ENCODE results near the gene CTU2.
"Not testable (repeated sequence)": the region's sequence is repeated elsewhere in the genome, so short reads cannot be mapped to it uniquely, and the experiment has no call there.

CTU2 gene

DNA sequence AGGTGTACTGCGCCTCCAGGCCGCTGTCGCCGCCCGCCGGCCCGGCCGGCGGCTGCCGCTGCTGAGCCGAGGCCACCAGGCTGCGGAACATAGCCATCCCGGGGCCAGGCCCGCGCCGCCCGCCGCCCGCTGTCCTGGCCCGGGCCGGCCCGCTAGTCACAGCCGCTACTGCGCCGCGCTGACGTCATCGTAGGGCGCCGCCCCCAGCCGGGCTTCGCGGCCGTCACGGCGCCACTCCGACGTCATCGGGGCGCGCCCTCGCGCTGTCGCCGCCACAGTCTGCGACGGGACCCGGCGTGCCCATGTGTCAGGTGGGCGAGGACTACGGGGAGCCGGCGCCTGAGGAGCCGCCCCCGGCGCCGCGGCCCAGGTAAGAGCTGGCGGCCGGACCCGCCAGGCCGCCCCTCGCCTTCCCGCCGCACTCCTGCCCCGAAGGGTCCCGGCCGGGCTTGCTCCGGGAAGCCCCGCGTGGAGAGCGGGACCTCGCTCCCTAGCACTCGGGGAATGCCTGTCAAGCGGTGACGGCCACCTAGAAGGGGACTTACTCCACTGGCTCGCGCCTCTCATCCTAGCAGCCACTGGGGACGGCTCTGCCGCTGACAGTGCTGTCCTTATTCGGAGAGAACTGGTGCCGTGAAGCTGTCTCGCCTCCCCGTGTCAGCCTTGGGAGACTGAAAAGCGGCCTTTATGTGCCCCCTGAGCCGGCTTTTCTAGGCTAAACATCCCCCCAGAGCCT is at the start of gene CTU2, which contains the start of gene RNF166:
Gene CTU2, plus strand, starts transcription at position 275 of the 736 bp plus-strand sequence. Its CDS starts 28 bp downstream, at position 303.
Gene RNF166, minus strand, starts transcription at position 180 of the 736 bp plus-strand sequence. Its CDS starts 83 bp downstream, at position 97.
- DNase-seq = peak; percentile 38 to 76

DNA sequence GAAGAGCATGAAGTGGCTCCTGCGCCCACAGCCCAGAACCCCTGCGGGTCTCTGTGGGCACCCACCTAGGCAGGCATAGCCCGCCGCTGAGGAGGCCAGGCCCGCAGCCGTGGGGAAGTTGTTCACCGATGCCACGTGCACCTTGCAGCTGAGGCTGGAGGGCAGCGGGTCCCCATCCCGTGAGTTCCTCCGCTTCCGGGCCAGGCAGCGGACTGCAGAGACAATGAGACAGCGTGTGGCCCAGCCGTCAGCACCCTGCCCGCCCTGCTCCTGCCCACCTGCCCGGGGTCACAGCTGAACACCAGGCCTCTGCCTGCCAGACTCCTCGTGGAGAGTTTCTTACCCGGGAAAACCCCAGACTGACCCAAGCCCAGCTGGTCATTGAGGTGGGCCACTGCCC is 48.9 kb upstream of the CTU2 start:
- no peak for DNase-seq

DNA sequence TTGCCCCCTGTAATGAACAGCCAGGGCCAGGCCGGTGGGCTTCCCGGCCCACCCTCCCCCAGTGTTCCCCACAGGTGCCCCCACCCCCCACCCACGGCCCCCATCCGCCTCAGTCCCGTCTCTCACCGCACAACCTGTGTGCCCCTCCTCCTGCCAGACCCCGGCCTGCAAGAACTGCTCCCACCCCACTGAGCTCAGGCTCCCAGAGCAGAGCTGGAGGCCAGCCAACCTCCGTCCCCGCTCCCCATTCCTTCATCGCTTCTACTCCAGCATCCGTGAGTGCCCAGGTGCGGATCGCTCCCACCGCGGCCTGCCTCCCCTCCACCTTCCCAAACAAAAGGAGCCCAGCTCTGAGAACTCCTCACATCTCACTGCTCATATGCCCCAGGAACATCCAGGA is 47.6 kb upstream of the CTU2 start:
- DNase-seq = no peak

DNA sequence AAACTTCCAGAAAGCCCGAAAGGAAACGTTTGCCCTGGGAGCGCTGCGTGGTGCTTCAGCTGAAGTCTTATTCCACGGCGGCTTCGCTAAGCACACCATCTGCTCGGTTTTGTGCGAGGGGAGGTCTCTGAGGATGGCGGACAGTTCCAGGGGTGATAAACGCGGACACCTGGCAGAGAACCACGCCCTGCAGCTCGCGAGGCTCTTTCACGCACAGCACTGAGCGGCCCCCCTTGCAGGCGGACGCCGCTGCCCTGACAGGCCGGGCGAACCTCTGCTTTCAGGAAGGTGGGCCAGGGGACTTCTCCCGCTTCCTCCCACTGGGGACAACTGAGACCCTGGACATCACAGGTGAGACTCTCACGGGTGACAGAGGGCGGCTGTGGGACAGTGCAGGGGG is 47.1 kb upstream of the CTU2 start:
- no peak for DNase-seq

DNA sequence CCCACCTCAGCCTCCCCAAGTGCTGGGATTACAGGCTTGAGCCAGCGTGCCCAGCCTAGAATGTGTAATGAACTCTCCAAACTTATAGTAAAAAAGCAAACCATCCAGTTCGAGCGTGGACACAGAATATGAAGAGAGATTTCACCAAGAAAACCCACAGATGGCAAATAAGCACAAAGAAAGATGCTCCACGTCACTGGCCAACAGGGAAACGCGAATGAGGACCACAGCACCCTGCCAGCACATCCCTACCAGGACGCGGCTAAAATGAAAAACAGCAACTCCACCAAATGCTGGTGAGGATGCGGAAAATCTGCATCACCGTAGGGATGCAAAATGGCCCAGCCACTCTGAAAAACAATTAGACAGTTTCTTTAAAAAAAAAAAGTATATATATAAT is 44.8 kb upstream of the CTU2 start:
- no peak for DNase-seq

DNA sequence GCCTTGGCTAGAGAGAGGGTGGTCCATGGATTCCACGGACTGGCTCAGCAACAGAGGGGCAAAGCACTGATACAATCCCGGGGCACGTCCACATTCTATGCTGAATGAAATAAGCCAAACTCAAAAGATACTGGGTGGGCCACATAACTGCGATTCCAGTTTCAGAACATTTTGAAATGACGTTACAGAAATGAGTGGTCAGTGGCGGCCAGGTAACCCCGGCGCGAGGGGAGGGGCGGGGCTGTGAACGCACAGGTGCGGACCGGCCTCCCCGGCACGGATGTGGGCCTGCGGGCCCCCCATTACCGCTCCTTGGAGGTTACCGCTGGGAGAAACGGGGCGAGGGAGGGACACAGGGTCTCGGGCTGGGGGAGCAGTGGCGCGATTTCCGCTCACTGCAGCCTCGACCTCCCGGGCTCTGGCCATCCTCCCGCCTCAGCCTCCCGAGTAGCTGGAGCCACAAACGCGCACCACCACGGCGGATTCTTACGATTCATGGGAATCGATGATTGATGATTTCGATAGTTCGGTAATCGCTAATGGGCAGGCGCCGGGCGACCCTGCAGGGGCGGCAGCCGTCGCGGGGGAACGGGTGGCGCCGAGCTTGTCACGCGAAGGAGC is 44.0 kb upstream of the CTU2 start:
- no peak for DNase-seq

DNA sequence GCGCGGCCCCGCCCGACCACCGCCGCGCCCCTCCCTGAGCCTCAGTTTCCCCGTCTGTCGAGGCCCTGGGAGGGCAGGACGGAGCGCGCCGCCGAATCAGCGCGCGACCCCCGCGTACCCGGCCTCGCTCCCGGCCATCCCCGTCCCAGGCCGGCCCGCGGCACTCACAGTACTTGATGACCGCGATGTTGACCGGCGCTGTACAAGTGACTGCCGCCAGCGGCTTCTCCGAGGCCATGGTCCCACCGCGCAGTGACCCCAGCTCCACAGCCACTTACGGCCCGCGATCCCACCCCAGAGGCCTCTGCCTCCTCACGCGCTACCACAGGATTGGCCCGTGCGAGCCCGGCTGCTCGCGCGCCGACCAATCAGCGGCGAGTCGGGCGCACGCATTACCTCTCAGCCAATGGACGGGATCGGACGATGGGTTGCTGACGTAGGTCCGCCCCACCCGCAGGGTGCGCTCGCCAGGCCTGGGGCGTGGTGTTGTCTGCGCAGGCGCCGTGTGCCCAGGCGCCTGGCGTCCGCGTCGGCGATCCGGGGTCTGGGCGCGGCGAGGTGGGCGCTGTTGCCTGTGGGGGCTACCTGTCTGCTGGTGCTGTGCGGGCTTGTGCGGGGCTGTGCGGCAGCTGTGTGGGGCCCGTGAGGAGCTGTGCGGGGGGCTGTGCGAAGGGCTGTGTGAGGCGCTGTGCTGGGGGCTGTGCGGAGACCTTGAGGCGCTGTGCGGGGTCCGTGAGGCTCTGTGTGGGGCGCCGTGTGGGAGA is 43.3 kb upstream of the CTU2 start, which contains the start of gene MVD:
Gene MVD, minus strand, starts transcription at position 249 of the 764 bp plus-strand sequence. Its CDS starts 11 bp downstream, at position 238.
- DNase-seq = peak; percentile 76 to 90

DNA sequence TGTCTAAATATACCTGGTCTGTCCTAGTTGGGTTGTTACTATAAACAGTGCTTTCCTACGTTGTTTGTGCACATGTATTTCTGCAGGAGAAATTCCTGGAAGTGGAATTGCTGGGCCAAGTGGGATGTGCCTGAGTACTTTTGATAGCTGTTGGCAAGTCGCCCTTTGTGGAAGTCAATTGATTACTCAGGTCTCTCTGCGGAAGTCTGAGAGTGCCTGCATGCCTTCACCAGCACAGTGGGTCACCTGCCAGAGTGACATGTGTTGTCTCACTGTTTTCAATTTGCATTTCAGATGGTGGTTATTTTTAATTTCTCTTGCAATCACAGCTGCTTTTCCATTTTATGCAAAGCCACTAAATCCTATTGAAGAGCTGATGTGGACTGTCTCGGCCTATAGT is 41.2 kb upstream of the CTU2 start:
- no peak for DNase-seq

DNA sequence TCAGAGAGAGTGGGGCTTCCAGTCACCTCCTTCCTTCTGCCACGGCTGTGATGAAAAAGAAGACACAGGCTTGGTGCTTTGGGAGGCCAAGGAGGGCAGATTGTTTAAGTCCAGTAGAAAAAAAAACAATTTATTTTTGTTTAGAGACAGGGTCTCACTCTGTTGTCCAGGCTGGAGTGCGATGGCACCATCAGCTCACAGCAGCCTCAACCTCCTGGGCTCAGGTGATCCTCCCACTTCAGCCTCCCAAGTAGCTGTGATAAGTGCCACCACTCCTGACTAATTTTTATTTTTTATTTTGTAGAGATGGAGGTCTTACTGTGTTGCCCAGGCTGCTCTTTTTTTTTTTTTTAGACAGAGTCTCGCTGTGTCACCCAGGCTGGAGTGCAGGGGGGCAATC is 40.7 kb upstream of the CTU2 start:
- DNase-seq = no peak

DNA sequence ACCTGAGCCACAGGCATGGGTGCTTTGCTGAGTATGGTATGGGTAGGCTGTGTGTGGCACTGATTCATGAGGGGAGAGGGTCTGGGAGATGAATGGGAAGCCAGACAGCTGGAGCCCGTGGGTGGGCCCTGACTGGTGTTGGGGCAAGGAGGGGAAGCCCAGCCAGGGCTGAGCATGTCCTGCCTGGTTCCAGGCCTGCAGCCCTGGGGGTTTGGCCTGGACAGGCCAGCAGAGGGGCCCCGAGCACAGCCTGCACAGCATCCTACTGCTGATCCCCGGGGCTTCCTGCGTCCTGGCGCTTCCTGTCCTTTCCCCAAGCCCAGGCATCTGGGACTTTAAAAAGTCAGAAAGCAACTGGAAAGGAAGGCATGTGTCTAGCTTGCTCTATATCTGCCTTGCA is 38.8 kb upstream of the CTU2 start:
- no peak for DNase-seq

DNA sequence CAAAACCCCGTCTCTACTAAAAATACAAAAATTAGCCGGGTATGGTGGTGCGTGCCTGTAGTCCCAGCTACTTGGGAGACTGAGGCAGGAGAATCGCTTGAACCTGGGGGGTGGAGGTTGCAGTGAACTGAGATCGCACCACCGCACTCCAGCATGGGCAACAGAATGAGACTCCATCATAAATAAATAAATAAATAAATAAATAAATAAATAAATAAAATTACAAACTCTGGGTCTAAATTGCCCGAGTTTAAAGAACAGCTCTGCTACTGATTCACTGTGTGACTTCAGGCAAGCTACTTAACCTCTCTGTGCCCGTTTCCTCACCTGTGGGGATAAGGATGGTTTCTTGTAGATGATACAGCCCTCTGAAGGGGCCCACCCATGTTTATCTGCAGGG is 36.8 kb upstream of the CTU2 start:
- not testable (repeated sequence) for DNase-seq

DNA sequence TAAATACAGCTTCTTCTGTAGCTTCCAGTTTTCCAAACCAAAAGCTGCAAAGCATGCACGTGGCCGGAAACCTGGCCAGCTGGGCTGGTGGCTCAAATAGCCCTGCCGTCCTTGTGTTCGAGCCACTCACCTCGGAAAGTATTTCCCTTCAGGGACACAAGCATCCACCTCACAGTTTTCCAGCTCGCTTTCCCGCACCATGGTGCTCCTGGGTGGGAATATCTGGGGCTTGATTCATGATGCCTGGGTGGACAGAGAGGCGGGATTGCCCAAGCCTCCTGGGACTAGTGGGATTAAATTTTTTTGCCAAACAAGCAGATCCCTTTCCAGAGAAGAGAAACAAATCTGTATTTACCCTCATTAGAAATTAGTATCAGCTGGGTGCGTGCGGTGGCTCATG is 36.3 kb upstream of the CTU2 start:
- DNase-seq = no peak

DNA sequence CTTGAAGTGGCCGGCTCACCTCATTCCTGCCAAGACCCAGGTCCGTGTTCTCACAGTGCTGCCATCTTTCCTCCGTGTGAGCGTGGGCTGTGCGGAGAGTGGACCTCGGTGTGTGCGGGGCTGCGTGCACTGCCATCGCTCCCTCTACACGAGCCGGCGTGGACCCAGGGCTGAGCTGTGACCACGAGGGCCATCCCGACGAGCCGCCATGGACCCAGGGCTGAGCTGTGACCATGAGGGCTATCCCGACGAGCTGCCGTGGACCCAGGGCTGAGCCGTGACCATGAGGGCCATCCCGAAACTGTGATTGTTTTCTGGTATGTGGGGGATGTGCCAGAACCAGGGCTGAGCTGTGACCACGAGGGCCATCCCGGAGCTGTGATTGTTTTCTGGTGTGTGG is 34.5 kb upstream of the CTU2 start:
- DNase-seq = no peak

DNA sequence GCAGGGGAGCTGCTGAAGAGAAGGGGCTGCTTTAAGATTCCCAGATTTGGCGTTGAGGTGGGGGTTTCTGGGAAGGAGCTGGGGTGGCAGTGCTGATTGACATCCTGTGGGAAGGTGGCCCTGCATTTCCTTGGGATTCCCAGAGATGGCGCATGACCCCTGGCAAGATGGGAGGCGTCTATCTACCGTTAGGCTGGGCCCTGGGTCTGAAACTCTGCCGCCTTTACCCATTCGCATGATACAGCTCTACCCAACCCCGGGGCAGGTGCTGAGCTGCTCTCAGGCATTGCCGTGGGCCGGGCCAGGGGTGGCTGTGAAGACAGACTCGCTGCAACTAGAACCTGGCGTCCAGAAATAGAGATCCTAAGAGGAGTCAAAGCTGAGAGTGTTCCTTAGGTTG is 33.5 kb upstream of the CTU2 start:
- no peak for DNase-seq

DNA sequence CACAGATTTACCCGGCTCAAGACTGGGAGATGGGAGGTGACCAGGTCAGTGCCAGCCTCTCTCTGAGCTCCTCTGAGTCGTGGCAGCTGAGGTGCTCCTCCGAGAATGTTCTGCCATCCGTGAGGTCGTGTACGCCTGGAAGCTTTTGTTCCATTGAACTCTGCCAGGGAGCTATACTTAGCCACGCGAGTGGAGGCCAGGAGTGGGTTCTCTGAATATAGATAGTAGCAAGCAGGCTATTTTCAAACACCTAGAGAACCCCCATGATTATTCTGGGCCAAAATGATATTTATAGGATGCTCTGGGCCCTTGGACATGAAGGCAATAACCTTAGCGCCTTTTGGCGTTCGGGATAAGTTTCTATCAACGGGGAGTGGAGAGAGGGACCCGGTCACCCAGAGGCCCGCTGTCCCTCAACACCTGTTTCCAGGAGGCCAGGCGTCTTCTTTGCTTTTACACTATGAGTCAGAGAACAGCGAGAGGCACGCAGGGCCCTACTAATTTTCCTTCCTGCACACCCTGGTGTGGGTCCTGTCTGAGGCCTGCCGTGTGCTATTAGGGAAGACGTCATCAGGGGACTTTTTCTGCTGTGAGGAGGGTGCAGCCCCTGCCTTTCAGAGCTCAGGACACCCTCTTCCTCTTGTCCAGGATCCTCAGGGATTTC is 32.5 kb upstream of the CTU2 start:
- no peak for DNase-seq

DNA sequence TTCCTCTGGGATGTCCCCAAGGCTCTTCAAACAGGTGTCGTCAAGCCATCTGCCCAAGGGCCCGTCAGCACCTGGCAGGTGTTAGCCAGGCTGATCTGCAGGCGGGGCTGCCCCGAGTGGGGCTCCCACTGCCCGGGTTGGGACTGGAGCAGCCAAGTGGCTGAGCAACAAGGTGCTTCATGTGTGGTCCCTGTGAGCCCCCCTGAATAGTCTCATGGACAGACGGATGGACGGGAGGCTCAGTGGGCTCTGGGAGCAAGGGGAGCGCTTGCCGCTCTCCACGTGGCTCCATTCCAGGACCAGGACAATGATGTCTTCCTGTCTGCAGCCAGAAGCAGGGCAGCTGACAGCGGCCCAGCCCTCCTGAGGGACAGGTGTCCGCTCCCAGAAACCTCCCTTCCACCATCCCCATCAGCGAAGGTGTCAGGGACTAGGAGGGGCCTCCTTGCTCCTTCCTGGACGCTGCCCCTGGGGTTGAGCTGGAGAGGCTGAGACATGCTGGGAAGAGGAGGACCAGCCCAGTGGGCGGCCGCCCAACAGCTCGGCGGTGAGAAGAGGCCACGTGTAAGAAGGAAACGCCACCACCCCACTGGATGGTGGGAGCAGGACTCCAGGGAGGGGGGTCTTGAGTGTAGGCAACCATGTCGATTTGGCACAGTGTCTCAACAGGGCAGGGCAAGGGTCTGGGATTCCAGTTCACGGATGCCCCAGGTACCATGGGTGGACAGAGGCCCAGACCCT is 29.6 kb upstream of the CTU2 start:
- no peak for DNase-seq

DNA sequence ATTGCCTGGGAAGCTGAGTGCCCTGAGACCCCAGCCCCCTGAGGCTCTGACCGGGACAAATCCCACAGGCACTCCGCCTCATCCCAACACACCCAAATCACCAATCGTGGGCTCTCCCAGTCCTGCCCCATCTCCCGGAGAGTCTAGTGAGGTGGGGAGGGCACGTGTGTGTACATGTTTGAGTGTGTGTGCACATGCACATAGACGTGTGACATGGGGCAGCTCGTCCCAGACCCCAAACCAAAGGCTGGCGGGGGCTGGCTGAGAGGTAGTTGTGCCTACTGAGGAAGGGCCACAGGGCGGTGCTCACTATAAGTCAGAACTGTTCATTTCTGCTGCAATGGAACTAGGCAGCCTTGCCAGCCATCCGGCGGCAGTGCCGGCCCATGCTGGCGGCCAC is 28.6 kb upstream of the CTU2 start:
- no peak for DNase-seq

DNA sequence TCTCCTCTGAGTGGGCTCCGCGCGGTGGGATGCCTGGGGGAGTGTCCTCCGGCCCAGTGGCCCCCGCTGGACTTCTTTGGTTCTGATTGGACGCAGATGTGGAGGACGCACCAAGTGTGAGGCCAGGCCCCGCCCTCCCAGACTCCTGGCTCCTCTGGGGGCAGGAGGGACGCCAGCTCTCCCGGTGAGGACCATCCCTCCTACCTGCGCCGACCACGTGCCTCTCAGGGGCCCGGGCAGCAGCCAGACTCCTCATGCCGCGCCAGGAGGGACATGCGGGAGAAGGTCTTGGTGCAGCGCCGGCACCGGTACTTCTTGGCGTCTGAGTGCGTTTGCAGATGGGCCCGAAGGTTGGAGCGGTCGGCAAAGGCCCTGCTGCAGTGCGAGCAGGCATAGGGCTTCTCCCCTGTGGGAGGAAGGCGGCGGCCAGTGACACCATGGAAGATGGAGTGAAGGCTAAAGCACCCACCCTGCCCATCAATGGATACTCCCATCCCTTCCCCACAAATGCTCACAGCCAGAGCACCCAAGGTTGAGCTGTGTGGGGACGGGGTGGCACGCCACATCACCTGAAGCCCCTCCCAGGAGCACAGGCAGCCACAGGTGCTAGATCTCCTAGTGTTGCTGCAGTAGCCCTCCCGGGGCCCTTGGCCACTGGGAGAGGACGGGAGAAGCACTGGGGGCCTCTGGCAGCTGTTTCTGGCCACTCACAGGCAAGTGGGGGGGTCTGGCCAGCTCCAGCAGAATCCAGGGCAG is 27.9 kb upstream of the CTU2 start:
- no peak for DNase-seq

DNA sequence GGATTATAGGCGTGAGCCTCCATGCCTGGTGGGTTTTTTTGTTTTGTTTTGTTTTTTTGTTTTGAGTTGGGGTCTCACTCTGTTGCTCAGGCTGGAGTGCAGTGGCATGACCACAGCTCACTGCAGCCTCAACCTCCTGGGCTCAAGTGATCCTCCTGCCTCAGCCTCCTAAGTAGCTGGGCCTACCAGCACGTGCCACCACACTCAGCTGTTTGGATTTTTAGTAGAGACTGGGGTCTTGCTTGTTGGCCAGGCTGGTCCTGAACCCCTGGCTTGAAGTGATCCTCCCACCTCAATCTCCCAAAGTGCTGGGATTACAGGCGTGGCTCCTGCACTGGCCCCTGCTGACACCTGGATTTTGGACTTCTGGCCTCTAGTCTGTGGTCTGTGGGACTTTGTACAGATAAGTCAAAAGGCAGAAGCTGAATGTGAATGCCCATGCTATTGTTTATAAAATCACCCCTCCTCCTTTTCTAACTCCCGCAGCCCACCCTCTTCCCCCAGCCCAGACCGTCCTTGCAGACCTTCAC is 25.7 kb upstream of the CTU2 start:
- DNase-seq = no peak

DNA sequence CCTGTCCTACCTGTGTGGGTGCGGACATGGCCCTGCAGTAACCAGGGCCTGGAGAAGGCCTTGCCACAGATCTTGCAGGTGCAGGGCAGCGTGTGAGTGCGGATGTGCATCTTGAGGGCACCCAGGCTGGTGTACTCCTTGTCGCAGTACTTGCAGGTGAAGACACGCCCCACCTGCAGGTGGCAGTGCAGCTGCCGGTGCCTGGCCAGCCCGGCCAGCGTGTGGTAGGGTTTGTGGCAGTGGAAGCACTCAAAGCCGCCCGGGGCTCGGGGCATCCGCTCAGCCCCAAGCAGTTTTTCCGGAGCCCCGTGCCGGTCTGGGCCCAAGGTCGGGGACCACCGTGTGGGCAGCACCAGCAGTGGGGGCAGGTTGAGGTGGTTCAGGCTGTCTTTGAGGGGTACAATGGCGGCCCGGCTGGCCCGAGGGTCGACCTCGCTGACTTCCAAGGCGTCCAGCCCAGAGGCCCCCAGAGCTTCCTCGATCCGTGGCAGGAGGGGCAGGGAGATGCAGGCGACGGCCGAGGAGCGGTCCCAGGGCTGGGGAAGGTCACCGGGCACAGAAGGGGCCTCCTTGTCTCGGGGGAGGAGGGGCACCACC is 25.1 kb upstream of the CTU2 start:
- no peak for DNase-seq
